Measurements from ENCODE around the gene FAM131B. TPM values are rescaled to one million over a fixed set of nuclear protein-coding genes. Genes with fewer than 3 reads are reported as not detected.

Gene FAM131B
- total RNA-seq, 1 donor, result 1.4 TPM

- H3K36me3 ChIP-seq (ENCODE audit: insufficient read depth, low read length), result no peaks in the 10 kb centered on the region
- H3K4me2 ChIP-seq (ENCODE audit: insufficient read depth, low read length), result peak within 1 kb of the TSS; percentile 37
- H3K27me3 ChIP-seq (ENCODE audit: insufficient read depth, low read length), result no peaks in the 10 kb centered on the region
- peak; percentile 19 for TF ChIP-seq CTCF (IDR thresholded peaks at IDR 0.05; ENCODE audit: extremely low read depth, low read depth, low read length)
- no peak within 1 kb of the TSS for H2AFZ ChIP-seq (ENCODE audit: low read length)
- no peak within 1 kb of the TSS for H3K27ac ChIP-seq (ENCODE audit: low read depth, low read length)
- H3K9me3 ChIP-seq (ENCODE audit: low read depth, low read length), result no peaks in the 10 kb centered on the region
- peak; percentile 87 for DNase-seq (ENCODE audit: insufficient read length, low spot score, missing footprints)
- H4K20me1 ChIP-seq (ENCODE audit: insufficient read depth, low read length), result no peaks in the 10 kb centered on the region
- H3K4me3 ChIP-seq (ENCODE audit: insufficient read depth, low read length), result no peak within 1 kb of the TSS
- H3K79me2 ChIP-seq (ENCODE audit: insufficient read depth, low read length), result no peaks in the 10 kb centered on the region
- peaks cover 28% of the 10 kb centered on the region for H3K4me1 ChIP-seq (ENCODE audit: insufficient read depth, low read length)
Observed at GRCh38 chr7:143408686-143409561, 46.4 kb upstream of the FAM131B start, which contains the start of gene EPHA1. EPHA1 (minus strand) TSS chr7:143408856; CDS start chr7:143408805, 51 bp downstream.

GRCh38 chr7:143408252-143408685 lies 45.8 kb upstream of the FAM131B start:
- Histone ChIP-seq H3K27me3 (ENCODE audit: insufficient read depth, low read length) (no peaks in the 10 kb centered on the region), H3K27ac (ENCODE audit: low read depth, low read length) (no peak overlapping the region), H3K79me2 (ENCODE audit: insufficient read depth, low read length) (no peaks in the 10 kb centered on the region), H3K4me1 (ENCODE audit: insufficient read depth, low read length) (peaks cover 28% of the 10 kb centered on the region), H2AFZ (ENCODE audit: low read length) (no peak overlapping the region), H3K36me3 (ENCODE audit: insufficient read depth, low read length) (no peaks in the 10 kb centered on the region), H3K4me2 (ENCODE audit: insufficient read depth, low read length) (no peak overlapping the region), H4K20me1 (ENCODE audit: insufficient read depth, low read length) (no peaks in the 10 kb centered on the region), H3K9me3 (ENCODE audit: low read depth, low read length) (no peaks in the 10 kb centered on the region), H3K4me3 (ENCODE audit: insufficient read depth, low read length) (no peak overlapping the region)
- no peak for DNase-seq (ENCODE audit: insufficient read length, low spot score, missing footprints)
- TF ChIP-seq CTCF (IDR thresholded peaks at IDR 0.05; ENCODE audit: extremely low read depth, low read depth, low read length), result no peak

GRCh38 chr7:143407287-143408251 lies 45.1 kb upstream of the FAM131B start:
- Histone ChIP-seq H3K4me1 (ENCODE audit: insufficient read depth, low read length) (peaks cover 28% of the 10 kb centered on the region), H3K9me3 (ENCODE audit: low read depth, low read length) (no peaks in the 10 kb centered on the region), H3K27ac (ENCODE audit: low read depth, low read length) (no peak overlapping the region), H3K36me3 (ENCODE audit: insufficient read depth, low read length) (no peaks in the 10 kb centered on the region), H3K4me2 (ENCODE audit: insufficient read depth, low read length) (no peak overlapping the region), H2AFZ (ENCODE audit: low read length) (no peak overlapping the region), H3K4me3 (ENCODE audit: insufficient read depth, low read length) (no peak overlapping the region), H3K79me2 (ENCODE audit: insufficient read depth, low read length) (no peaks in the 10 kb centered on the region), H4K20me1 (ENCODE audit: insufficient read depth, low read length) (no peaks in the 10 kb centered on the region), H3K27me3 (ENCODE audit: insufficient read depth, low read length) (no peaks in the 10 kb centered on the region)
- DNase-seq (ENCODE audit: insufficient read length, low spot score, missing footprints), result peak; percentile 84
- TF ChIP-seq CTCF (IDR thresholded peaks at IDR 0.05; ENCODE audit: extremely low read depth, low read depth, low read length), result no peak

Data from osteoblast (primary cell).